ENCODE measurements around the gene PRKACA. TPM values are rescaled to one million over a fixed set of nuclear protein-coding genes. Genes with fewer than 3 reads are reported as not detected.

PRKACA gene
- total and polyA plus RNA-seq, 10 of the 15 experiments (the other 5 are each of a cell fraction or from before 2014, with no cell fraction given): 0.53 to 68.5 (median 11.2) TPM

DNA sequence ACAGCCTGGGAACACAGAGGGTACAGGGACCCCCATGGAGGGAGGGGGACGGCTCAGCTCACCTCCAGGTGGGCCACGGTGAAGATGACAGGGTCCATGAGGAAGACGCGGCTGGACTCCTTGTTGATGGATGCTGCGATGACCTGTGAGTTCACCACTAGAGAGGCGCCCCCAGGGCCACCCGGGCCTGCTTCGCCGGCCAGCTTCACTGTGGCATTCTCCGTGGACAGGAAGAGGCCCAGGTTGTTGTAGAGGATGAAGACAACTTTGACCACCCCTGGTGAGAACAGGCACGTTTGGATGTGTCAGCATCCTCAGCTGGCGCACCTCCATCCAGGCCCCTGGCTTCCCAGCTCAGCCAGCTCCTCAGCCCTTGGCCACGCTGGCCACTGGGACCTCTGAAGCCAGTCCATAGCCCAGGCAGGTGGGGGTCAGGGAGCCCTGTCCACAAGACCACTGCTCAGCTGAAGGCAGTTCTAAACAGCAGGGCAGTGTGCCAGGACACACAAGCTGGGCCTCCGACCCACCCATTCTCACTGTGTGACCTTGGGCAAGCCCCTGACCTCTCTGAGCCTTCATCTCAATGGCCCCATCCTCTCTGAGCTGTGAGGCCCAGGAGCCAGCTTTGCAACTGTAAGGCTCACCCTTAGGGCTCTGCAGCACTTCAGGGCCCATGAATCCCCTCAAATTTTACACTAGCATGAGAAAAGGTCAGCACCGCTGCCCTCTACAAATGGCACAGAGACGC lies 40.9 kb upstream of the PRKACA start:
- no peaks in the 10 kb centered on the region; the same call in 1 of the 2 replicates for H4K20me1 ChIP-seq (ENCODE audit: control insufficient read depth, insufficient read depth)
- no peak overlapping the region for H3K4me3 ChIP-seq
- no peak overlapping the region for H3K27ac ChIP-seq (ENCODE audit: control insufficient read depth, insufficient read depth)
- ChIA-PET SMC1A (ENCODE audit: uncharacterized antibody, unreplicated experiment) (no interaction called here), POLR2A (interaction anchor here (0.5 to 0.6 kb wide), 2 partner anchors 55 to 335 kb away, joined by 3 to 7 read pairs; no protein-coding TSS in a partner anchor), RAD21 (ENCODE audit: unreplicated experiment) (no interaction called here), CTCF (interaction anchor here (0.6 to 2.2 kb wide), 2 partner anchors 22 to 36 kb away, joined by 3 to 7 read pairs; partner anchors contain the start of gene ASF1B)
- no peaks in the 10 kb centered on the region for H3K4me1 ChIP-seq (ENCODE audit: control insufficient read depth, insufficient read depth, low read length)
- H3K27me3 ChIP-seq (replicated peaks in 1 of 2; ENCODE audit: control insufficient read depth in 2 of 2, insufficient read depth in 2 of 2, low read length in 1 of 2): no peaks in the 10 kb centered on the region
- H2AFZ ChIP-seq (ENCODE audit: control insufficient read depth, low read depth, low read length): no peak overlapping the region
- no peaks in the 10 kb centered on the region for H3K36me3 ChIP-seq (ENCODE audit: control insufficient read depth in 2 of 2, insufficient read depth in 2 of 2, low read length in 1 of 2)
- no peaks in the 10 kb centered on the region for H3K79me2 ChIP-seq (ENCODE audit: control insufficient read depth, insufficient read depth, low read length)
- WGBS (ENCODE audit: insufficient coverage, insufficient replicate concordance, low lambda C conversion rate, missing lambda C conversion rate): 87% methylated on average over 16 of the region's 16 CpGs
- no peak for ATAC-seq
- H3K9ac ChIP-seq (ENCODE audit: control insufficient read depth, insufficient read depth, low read length): no peak overlapping the region
- no peak for DNase-seq (ENCODE audit: low read depth, low spot score)
- TF ChIP-seq, protein P1, sequence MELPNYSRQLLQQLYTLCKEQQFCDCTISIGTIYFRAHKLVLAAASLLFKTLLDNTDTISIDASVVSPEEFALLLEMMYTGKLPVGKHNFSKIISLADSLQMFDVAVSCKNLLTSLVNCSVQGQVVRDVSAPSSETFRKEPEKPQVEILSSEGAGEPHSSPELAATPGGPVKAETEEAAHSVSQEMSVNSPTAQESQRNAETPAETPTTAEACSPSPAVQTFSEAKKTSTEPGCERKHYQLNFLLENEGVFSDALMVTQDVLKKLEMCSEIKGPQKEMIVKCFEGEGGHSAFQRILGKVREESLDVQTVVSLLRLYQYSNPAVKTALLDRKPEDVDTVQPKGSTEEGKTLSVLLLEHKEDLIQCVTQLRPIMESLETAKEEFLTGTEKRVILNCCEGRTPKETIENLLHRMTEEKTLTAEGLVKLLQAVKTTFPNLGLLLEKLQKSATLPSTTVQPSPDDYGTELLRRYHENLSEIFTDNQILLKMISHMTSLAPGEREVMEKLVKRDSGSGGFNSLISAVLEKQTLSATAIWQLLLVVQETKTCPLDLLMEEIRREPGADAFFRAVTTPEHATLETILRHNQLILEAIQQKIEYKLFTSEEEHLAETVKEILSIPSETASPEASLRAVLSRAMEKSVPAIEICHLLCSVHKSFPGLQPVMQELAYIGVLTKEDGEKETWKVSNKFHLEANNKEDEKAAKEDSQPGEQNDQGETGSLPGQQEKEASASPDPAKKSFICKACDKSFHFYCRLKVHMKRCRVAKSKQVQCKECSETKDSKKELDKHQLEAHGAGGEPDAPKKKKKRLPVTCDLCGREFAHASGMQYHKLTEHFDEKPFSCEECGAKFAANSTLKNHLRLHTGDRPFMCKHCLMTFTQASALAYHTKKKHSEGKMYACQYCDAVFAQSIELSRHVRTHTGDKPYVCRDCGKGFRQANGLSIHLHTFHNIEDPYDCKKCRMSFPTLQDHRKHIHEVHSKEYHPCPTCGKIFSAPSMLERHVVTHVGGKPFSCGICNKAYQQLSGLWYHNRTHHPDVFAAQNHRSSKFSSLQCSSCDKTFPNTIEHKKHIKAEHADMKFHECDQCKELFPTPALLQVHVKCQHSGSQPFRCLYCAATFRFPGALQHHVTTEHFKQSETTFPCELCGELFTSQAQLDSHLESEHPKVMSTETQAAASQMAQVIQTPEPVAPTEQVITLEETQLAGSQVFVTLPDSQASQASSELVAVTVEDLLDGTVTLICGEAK (IDR thresholded peaks at IDR 0.05; ENCODE audit: borderline replicate concordance): no peak
- FAIRE-seq: no peak
- BruUV-seq (replicated peaks): no TSS peak
- no peak overlapping the region for H3K4me2 ChIP-seq (ENCODE audit: control insufficient read depth, insufficient read depth)
- no peaks in the 10 kb centered on the region for H3K9me3 ChIP-seq (replicated peaks; ENCODE audit: control insufficient read depth, insufficient read depth, low read length)
- intact Hi-C loops (cut with micrococcal nuclease; ENCODE audit: unreplicated experiment): no loop called here
- in situ Hi-C loops (cut with MboI): no loop called here

Data from GM12878 (cell line).